CD4-positive, alpha-beta T cell (primary cell): Measurements from ENCODE around the gene NAGS. TPM values are rescaled to one million over a fixed set of nuclear protein-coding genes. Genes with fewer than 3 reads are reported as not detected.
A peak's percentile ranks its signal among the peaks of the same experiment; 100 is the strongest.
"Not testable (repeated sequence)": the region's sequence is repeated elsewhere in the genome, so short reads cannot be mapped to it uniquely, and the experiment has no call there.

Source experiments
- ATAC-seq: fragments of 200-7000 bp; cut with Tn5 transposase; one replicate; pipeline ENCODE4 v1.10.0; 2022; ENCODE audit warnings: mild to moderate bottlenecking; ENCODE audit not compliant: poor library complexity
- CTCF ChIA-PET: fragments of 350-600 bp; sonication (Branson Sonifier 250); formaldehyde crosslinking; loops from one replicate; lab custom pipeline; 2021; ENCODE audit warnings: antibody characterized with exemption, inconsistent platforms; lab: Charles Lee
- POLR2A ChIA-PET: fragments of 350-600 bp; sonication (Branson Sonifier 250); formaldehyde crosslinking; loops from one replicate; lab custom pipeline; 2021; ENCODE audit warnings: antibody characterized with exemption, inconsistent platforms; lab: Charles Lee
- DNase-seq, 14 experiments: peaks; one replicate each; pipeline ENCODE4 v3.0.0-alpha.2; 2013 to 2020; ENCODE audit warnings: mixed read lengths in 2 of 14
- H3K27ac ChIP-seq, 2 donors: one replicate each; pipeline versions ENCODE4 v1.5.1 to v1.7.0; 2013; ENCODE audit warnings: low read length in 2 of 2, low read depth in 1 of 2, mild to moderate bottlenecking in 1 of 2
- H3K27me3 ChIP-seq, 2 experiments: 1 replicate in 1 of 2; 2 replicates in 1 of 2; pipeline versions ENCODE4 v1.6.1 to v1.7.0; 2013; ENCODE audit warnings: low read length in 2 of 2, control low read depth in 1 of 2, mild to moderate bottlenecking in 1 of 2, moderate library complexity in 1 of 2; ENCODE audit not compliant: insufficient read depth in 2 of 2, control insufficient read depth in 1 of 2
- H3K36me3 ChIP-seq: one replicate; pipeline ENCODE4 v1.6.1; 2013; ENCODE audit warnings: low read length, control low read depth; ENCODE audit not compliant: insufficient read depth
- H3K4me1 ChIP-seq: one replicate; pipeline ENCODE4 v1.6.1; 2013; ENCODE audit warnings: low read length, control low read depth; ENCODE audit not compliant: insufficient read depth
- H3K4me3 ChIP-seq: one replicate; pipeline ENCODE4 v1.5.1; 2013; ENCODE audit warnings: mild to moderate bottlenecking, low read length, moderate library complexity
- H3K9me3 ChIP-seq, 2 experiments: 1 replicate in 1 of 2; 2 replicates in 1 of 2; pipeline versions ENCODE4 v1.6.1 to v1.7.0; 2013; ENCODE audit warnings: low read length in 2 of 2, mild to moderate bottlenecking in 2 of 2, control low read depth in 1 of 2, moderate library complexity in 1 of 2; ENCODE audit not compliant: control insufficient read depth in 1 of 2, insufficient read depth in 1 of 2
- H3K27ac Mint-ChIP-seq: one replicate; pipeline ENCODE4 v1.8.0; 2020; ENCODE audit warnings: mixed read lengths
- H3K27me3 Mint-ChIP-seq: one replicate; pipeline ENCODE4 v1.8.0; 2021; ENCODE audit warnings: mixed read lengths
- H3K36me3 Mint-ChIP-seq: one replicate; pipeline ENCODE4 v1.8.0; 2021; ENCODE audit warnings: low read depth, mixed read lengths
- H3K4me1 Mint-ChIP-seq: one replicate; pipeline ENCODE4 v1.8.0; 2021; ENCODE audit warnings: low read depth, mixed read lengths
- H3K4me3 Mint-ChIP-seq: one replicate; pipeline ENCODE4 v1.8.0; 2020; ENCODE audit warnings: mild to moderate bottlenecking, mixed read lengths
- H3K9me3 Mint-ChIP-seq: one replicate; pipeline ENCODE4 v1.8.0; 2020; ENCODE audit warnings: mixed read lengths
- CTCF ChIP-seq: fragments of 200-600 bp; IDR thresholded peaks from one replicate; pipeline ENCODE4 v1.8.0; 2022; ENCODE audit warnings: antibody characterized with exemption, mild to moderate bottlenecking
- intact Hi-C, 2 experiments: fragments of 100-400 bp; cut with DNase I in 1 of 2; cut with micrococcal nuclease in 1 of 2; formaldehyde crosslinking; loops; one replicate each; pipeline versions ENCODE4 v1.15.1 to v1.9.0; 2023 to 2025; cut with DNase I, micrococcal nuclease
- polyA plus RNA-seq, 2 donors: library from polyadenylated mRNA; unstranded; fragments of 120-200 nt; gene quantifications; one replicate each; pipeline ENCODE4 v1.2.1, GENCODE V29; 2013
- total RNA-seq, 174 experiments: library from RNA in 2 of 174; stranded (reverse) in 2 of 174; gene quantifications; one replicate each; pipeline ENCODE4 v1.2.3 and lab custom pipeline; 2021 to 2026

Gene NAGS
- under 1 TPM; 0.14 to 0.56 TPM for total RNA-seq
- 0.80 TPM for polyA plus RNA-seq (2013, experiment 1 of 2)
- 0.61 TPM for polyA plus RNA-seq (2013, experiment 2 of 2)
- total RNA-seq (lab: John Stamatoyannopoulos, UW) = 0 to 4.6 (median 1.6) reads per million in 172 experiments

- TF ChIP-seq CTCF = no peak
- no peaks in the 10 kb centered on the region for H3K36me3 ChIP-seq
- Mint-ChIP-seq H3K36me3 (peaks cover 8% of the 10 kb centered on the region), H3K4me3 (peak within 1 kb of the TSS; percentile 69), H3K27ac (no peak within 1 kb of the TSS), H3K27me3 (peaks cover 38% of the 10 kb centered on the region), H3K4me1 (peaks cover 22% of the 10 kb centered on the region), H3K9me3 (no peaks in the 10 kb centered on the region)
- ChIA-PET CTCF (interaction anchor here (1.0 kb wide), 1 partner anchor 10 kb away, joined by 3 read pairs; no protein-coding TSS in a partner anchor), POLR2A (interaction anchor here (1.6 kb wide), 1 partner anchor 10 kb away, joined by 3 read pairs; the partner anchor contains the start of gene TMEM101)
- H3K27ac ChIP-seq = no peak within 1 kb of the TSS
- peaks cover 0 to 6% of the 10 kb centered on the region in 2 experiments for H3K9me3 ChIP-seq
- peak in 3 of 14 experiments; percentile 13 to 55 (median 42) for DNase-seq
- no peak for ATAC-seq
- peaks cover 0 to 8% of the 10 kb centered on the region in 2 experiments for H3K27me3 ChIP-seq
- peaks cover 49% of the 10 kb centered on the region for H3K4me1 ChIP-seq
- intact Hi-C loops = no loop called here
- peak within 1 kb of the TSS; percentile 91 for H3K4me3 ChIP-seq
Measured at GRCh38 chr17:44004077-44004760, at the start of gene NAGS. TSS of gene NAGS (plus strand) at chr17:44004622. CDS start at chr17:44004664, 42 bp downstream.

- ChIA-PET CTCF (no interaction called here), POLR2A (no interaction called here)
- intact Hi-C loops = no loop called here
- Histone ChIP-seq H3K9me3 (peaks cover 0 to 12% of the 10 kb centered on the region in 2 experiments), H3K27ac (no peak overlapping the region), H3K4me1 (peaks cover 11% of the 10 kb centered on the region), H3K4me3 (no peak overlapping the region), H3K27me3 (peaks cover 37 to 42% of the 10 kb centered on the region in 2 experiments), H3K36me3 (no peaks in the 10 kb centered on the region)
- TF ChIP-seq CTCF = no peak
- peaks cover 47% of the 10 kb centered on the region for H3K27me3 Mint-ChIP-seq
- no peaks in the 10 kb centered on the region for H3K9me3 Mint-ChIP-seq
- H3K36me3 Mint-ChIP-seq = no peaks in the 10 kb centered on the region
- no peak overlapping the region for H3K27ac Mint-ChIP-seq
- DNase-seq = no peak
- no peak overlapping the region for H3K4me3 Mint-ChIP-seq
- no peak for ATAC-seq
- no peaks in the 10 kb centered on the region for H3K4me1 Mint-ChIP-seq
Measured at GRCh38 chr17:43956222-43956621, 48.2 kb upstream of the NAGS start.

- no peaks in the 10 kb centered on the region for H3K9me3 ChIP-seq
- no peak for TF ChIP-seq CTCF
- H3K4me3 Mint-ChIP-seq = no peak overlapping the region
- H3K36me3 ChIP-seq = no peaks in the 10 kb centered on the region
- ChIA-PET POLR2A (no interaction called here), CTCF (interaction anchor here (0.6 to 2.0 kb wide), 2 partner anchors 12 to 15 kb away, joined by 3 to 11 read pairs; no protein-coding TSS in a partner anchor)
- intact Hi-C loops = no loop called here
- H3K4me1 ChIP-seq = no peaks in the 10 kb centered on the region
- H3K27me3 ChIP-seq = peaks cover 18 to 20% of the 10 kb centered on the region in 2 experiments
- no peaks in the 10 kb centered on the region for H3K36me3 Mint-ChIP-seq
- no peak overlapping the region for H3K27ac Mint-ChIP-seq
- DNase-seq (no peak), ATAC-seq (no peak)
- H3K4me3 ChIP-seq = no peak overlapping the region
- no peak overlapping the region for H3K27ac ChIP-seq
- H3K27me3 Mint-ChIP-seq = peaks cover 31% of the 10 kb centered on the region
- H3K9me3 Mint-ChIP-seq = no peaks in the 10 kb centered on the region
- no peaks in the 10 kb centered on the region for H3K4me1 Mint-ChIP-seq
Measured at GRCh38 chr17:43958748-43959352, 45.6 kb upstream of the NAGS start.

- H3K4me1 ChIP-seq, H3K4me3 Mint-ChIP-seq, ATAC-seq, CTCF ChIA-PET, intact Hi-C loops, DNase-seq, H3K4me3 ChIP-seq, H3K36me3 ChIP-seq, H3K4me1 Mint-ChIP-seq, H3K9me3 Mint-ChIP-seq, H3K27ac Mint-ChIP-seq, H3K9me3 ChIP-seq, H3K27ac ChIP-seq, H3K27me3 ChIP-seq, POLR2A ChIA-PET, H3K36me3 Mint-ChIP-seq: not testable (repeated sequence)
- peaks cover 14% of the 10 kb centered on the region for H3K27me3 Mint-ChIP-seq
Measured at GRCh38 chr17:43961292-43961691, 43.1 kb upstream of the NAGS start.
